RPMI7951 (cell line): ENCODE data around the gene XDH. TPM values are rescaled to one million over a fixed set of nuclear protein-coding genes. Genes with fewer than 3 reads are reported as not detected.

Experiments used
- DNase-seq: peaks from one replicate; pipeline ENCODE4 v3.0.0-alpha.2; 2012; ENCODE audit warnings: low read depth
- total RNA-seq: library from RNA; depleted of rRNA; stranded (reverse); fragments of >200 nt; shearing (Covaris generic); gene quantifications from 2 replicates; pipeline ENCODE4 v1.2.3, GENCODE V29; 2014

The XDH gene
- total RNA-seq, 1 experiment from 2014 or later, result 0.48 TPM

DNA sequence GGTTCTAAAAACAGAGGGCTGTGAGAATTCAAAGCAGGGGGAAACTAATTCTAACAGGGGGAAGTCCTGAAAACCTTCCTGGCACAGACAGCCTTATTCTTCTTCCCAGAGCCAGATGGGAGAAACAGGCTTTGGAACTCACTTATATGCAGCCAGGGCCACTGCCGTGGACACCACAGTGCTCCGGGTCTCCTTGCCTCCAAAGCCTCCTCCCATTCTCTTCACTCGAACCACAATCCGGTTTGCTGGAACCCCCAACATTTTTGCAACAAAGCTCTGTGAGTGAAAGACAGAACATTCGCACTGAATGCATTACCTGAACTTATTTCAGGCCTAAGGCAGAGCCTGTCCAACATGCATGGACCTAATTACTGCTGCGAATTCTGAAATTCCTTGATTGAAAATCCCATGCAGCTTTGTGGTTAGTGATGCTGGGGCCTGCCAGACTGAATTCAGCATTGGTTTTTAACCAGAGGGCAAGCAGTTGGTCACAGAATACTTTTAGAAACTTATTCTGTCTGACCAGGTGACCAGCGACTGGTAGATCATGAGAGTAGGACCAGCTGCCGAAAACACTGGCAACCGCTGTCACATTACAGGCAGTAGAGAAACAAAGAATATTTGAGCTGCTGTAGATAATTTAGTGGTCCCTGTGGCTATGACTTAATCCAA is 48.6 kb downstream of the XDH start:
- no peak for DNase-seq

DNA sequence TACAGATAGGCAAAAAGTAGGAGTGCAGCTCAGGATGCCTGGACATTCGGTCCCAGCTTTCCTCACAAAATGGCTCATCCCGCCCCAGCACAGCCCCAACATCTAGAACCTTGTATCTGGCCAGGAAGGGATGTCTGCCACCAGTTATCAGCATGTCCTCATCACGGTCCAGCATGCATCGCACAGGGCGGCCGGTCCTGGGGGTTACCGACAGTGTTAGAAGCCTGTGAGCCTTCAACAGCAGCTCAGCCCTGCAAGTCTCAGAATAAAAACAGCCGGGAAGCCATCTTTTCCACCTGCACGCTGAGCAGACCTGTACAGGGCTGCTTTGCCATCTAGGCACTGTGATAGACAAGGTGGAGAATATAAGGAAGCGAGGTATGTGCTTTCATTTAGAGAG is 49.2 kb downstream of the XDH start:
- no peak for DNase-seq

- DNase-seq, result no peak
These were observed 50.4 kb downstream of the XDH start for GRCh38 chr2:31363956-31364750.

GRCh38 chr2:31362581-31362980 is 52.0 kb downstream of the XDH start:
- no peak for DNase-seq

DNA sequence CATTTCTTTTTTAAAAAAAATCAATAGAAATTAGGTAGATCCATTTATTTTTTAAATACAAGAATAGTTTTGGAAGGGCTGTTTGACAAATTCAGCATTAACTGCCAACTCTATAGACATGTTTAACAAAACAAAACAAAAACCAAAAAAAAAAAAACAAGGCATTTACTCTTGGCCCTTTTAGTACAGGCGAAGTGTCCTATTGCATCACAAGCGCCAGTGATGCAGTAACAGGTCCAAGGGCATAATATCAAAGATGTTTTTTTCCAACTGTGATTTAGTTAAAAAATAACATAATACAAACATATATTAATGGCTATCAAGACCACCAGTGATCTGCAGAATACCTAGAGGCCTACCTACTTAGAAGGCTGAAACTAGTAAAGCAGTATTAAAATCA is 55.3 kb downstream of the XDH start:
- DNase-seq, result no peak

- DNase-seq, result peak; percentile 50
These were observed 59.7 kb downstream of the XDH start for GRCh38 chr2:31354837-31355236.

DNA sequence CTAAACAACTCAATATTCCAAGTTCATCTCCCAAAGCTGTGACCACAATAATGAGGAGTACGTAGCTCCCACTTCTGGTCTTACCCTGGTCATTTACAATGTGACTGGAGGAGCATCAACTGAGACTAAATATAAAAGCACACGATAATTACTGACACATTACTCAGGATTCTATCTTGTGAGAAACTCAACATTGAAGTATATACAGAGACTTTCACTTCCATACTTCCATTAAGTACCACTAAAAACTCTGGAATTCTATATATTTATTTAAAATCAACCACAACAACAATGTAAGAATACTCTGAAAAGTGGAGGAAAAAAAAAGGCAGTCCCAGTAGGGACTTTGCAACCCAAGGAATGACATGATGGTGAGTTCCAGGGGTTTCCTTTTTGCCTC is 61.4 kb downstream of the XDH start:
- no peak for DNase-seq

DNA sequence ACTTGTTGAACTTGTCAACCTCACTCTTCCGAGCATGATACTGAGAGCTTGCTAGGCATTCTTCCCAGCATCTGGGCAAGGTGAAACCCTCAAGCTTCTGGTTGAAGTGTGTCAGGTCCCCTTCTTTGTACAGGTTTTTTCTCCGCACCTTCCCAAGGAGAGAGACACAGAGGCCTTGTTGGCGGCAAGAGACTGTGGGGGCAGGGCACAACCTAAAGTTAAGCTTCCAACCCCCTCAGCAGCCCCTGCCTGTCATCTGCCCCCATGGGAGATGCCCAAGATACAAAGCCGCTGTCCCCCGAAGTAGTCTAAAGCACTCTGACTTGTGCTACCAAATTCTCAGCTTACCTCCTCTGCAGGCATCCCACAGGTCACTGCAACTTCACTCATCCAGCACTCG is 64.9 kb downstream of the XDH start:
- DNase-seq, result no peak

DNA sequence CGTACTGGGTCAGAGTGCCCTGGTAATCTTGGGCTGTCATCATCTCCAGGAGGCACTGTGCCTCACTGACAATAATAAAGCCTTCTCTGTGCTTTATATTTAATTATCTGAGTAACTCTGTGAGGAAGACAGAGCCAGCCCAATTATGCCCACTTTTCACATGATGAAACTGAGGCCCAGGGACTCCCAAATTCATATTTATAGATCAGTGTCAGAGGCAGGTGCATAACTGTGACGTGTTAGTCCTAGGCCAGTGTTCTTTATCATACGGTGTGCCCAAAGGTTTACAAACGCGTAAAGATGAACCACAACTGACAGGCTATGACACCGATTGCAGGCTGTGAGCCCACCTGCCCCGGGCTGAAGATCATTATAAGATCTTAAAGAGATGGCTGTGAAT is 65.4 kb downstream of the XDH start:
- DNase-seq, result no peak

DNA sequence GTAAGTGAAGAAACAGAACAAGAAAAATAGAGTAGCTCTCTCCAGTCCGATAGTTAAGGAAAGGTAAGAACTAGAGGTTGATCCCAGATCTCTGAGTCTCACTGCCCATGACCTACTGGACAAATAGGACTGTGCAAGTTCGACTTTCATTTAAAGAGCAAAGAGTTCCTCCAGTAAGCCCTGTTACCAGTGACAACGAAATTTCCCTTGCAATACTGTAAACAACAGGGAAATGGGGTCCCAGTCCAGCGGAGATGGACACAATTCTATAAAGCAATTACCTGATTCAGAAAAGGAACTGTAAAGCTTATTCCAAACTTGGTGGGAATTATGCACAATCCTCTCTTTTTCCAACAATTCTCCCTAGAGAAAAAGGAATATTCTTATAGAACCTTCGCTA is 65.9 kb downstream of the XDH start:
- no peak for DNase-seq

DNA sequence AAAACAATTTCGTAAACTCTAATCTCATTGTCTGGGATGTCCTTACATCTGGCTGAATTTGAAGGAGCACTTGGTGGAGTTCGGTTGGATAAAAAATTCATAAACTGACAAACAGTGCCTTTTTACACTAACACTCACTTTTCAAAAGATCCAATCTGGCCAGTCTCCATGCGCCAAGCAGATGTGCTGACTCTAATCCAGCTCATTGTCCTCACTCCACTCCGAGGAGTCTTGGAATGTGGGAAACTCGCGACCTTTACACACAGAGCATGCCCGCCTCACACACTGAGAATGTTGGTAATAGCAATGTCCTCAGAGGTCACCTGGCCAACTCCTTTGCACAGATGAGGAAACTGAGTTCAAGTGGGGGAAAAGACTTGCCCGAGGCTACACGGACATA is 66.8 kb downstream of the XDH start:
- peak; percentile 68 for DNase-seq

- no peak for DNase-seq
These were observed 67.2 kb downstream of the XDH start for GRCh38 chr2:31347319-31347718.

- DNase-seq, result no peak
These were observed 70.1 kb downstream of the XDH start for GRCh38 chr2:31344447-31344846.

- no peak for DNase-seq
These were observed 73.2 kb downstream of the XDH start for GRCh38 chr2:31341351-31341750.

DNA sequence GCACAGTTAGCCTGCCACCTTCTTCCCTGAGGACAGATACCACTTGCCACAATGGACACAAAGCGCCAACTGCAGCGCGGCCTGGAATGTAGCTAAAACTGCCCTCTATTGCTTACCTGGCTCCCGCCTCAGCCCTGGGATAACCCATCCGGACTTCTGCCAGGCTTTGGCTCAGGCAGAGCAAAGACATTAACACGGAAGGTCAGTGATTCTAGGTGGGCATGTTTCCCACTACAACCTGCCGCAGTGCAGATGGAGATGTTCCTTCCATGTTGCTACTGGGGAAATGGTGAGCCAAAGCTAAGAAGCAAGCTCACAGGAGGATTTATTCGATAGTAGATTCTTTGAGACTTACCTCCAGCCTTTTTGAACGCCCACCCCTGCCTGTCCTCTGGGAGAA is 74.8 kb downstream of the XDH start:
- DNase-seq, result no peak

DNA sequence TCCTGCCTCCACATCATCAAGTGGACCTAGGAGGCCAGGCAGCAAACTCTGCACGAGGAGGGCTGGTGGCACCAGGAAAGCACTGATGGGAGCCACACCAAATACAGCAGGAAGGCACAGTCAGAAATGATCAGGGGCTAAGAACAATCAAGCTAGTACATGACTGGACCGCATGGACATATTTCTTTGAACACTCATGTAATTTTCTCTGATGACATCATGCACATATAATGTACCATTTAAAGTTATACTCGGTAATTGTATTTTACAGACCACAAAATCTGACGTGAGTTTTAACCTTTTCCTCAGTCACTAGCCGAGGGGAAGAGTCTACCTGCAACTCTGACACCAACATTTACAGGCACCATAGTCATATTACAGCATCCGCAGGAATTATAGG is 76.7 kb downstream of the XDH start:
- DNase-seq, result peak; percentile 79

DNA sequence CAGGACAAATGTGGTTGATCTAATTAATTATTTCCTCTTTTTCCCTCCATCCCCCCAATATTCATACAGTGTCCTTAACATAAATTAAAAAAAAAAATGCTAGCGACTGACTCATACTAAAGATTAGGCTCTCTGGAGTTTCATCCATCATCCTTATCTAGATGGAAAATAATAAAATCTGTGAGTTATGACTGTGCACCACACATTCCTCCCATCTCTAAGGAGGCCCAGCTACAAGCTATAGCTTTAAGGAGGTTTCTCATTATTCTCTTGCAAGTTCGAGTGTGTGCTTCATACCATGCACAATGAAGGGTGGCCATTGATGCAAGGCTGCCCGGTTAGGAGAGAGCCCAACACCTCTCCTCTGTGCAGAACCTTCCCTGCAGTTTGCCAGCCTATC is 77.3 kb downstream of the XDH start:
- no peak for DNase-seq

DNA sequence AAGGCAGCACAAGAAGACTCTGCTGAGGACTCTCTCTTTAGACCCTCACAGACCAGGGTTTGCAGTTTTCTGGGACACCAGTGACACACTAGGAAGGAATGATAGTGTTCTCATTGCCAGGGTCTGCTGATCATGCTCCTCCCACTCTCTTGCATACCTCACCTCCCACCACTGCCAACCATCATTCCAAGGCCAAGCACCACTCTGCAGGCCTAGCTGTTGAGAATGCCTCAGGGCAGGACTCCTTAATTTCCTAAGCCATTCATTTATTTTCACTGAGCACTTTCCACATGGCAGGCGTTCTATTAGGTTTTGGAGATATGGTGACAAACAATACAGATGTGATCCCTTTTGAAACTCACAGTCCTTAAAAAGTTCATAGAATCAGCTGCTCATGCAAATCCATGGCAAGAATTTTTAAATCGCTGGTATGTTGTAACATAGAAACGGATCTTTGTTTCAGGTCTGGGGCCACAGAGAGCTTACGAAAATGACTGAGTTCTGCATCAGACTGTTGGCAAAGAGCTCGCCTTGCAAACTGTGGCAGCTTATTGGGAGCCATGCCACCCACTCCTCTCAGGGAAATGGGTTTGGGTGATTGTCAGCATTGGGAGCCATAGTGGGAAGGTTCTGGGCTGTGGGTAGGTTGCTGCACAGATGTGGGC is 78.5 kb downstream of the XDH start:
- DNase-seq, result peak; percentile 86

DNA sequence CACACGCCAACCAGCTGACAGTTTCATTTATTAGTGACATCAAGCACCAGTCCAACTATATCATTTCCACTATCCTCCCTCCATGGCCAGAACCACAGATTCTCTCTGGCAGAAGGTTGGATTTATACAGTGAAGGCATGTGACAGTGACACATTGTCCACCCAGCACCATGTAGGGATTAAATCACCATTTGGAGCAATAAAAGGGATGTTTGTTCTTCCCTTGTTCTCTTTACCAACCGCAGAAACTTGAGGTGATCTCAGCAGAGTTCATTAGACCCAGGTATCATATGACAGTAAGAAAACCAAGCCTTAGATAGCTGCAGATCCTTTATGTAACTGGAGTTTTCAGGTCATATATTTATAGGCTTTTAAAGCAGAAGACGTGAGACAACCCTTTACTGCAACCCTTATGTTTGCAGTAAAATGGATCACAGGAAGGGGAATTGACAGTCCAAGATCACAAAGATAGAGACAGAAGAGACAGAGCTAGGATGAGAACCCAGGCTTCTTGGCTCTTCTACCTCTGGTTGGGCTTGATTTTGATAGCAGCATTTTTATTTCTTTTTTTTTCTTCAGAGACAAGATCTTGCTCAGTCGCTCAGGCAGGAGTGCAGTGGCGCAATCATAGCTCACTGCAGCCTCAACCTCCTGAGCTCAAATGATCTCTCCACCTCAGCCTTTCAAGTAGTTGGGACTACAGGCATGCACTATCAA is 80.1 kb downstream of the XDH start:
- DNase-seq, result no peak

GRCh38 chr2:31333527-31334183 is 80.9 kb downstream of the XDH start:
- peak; percentile 77 for DNase-seq

DNA sequence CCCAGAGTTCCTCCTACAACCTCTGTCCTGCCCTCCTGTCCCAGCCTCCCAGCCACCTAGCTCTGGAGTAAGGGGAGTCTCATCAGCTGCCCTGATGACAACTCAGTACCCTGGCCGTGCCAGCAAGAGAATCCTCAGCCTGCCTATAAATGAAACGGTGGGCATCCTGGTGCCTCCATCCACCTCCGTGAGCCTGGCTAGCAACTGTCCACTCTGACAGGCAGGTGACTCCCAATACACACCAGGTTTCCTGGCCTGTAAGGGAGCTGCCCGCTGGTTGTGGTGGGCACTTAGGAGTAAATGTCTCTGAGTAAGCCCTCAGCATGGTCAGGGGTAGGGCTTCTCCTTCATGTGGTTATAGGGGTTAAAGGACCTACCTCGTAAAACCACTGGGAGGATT is 81.5 kb downstream of the XDH start:
- no peak for DNase-seq

GRCh38 chr2:31332521-31332920 is 82.0 kb downstream of the XDH start:
- no peak for DNase-seq
